Lower lobe of right lung (tissue), 2 donors: ENCODE data around the gene TPSG1. TPM values are rescaled to one million over a fixed set of nuclear protein-coding genes. Genes with fewer than 3 reads are reported as not detected.
"Not testable (repeated sequence)": the region's sequence is repeated elsewhere in the genome, so short reads cannot be mapped to it uniquely, and the experiment has no call there.

ENCODE experiments used
- ATAC-seq, 2 donors: fragments of 200-7000 bp; cut with Tn5 transposase; one replicate each; pipeline ENCODE4 v1.9.1; 2020 to 2022; ENCODE audit warnings: mild to moderate bottlenecking in 2 of 2, moderate library complexity in 2 of 2
- DNase-seq: peaks from one replicate; pipeline ENCODE4 v3.0.0-alpha.2; 2020
- H3K27ac ChIP-seq: fragments of 200-600 bp; one replicate; pipeline ENCODE4 v1.8.0; 2022
- H3K27me3 ChIP-seq: fragments of 200-600 bp; one replicate; pipeline ENCODE4 v1.8.0; 2022; ENCODE audit warnings: low read depth
- H3K36me3 ChIP-seq: fragments of 200-600 bp; one replicate; pipeline ENCODE4 v1.8.0; 2022; ENCODE audit warnings: mild to moderate bottlenecking
- H3K4me1 ChIP-seq: fragments of 200-600 bp; one replicate; pipeline ENCODE4 v1.8.0; 2022
- H3K4me3 ChIP-seq: fragments of 200-600 bp; one replicate; pipeline ENCODE4 v1.8.0; 2022; ENCODE audit warnings: mild to moderate bottlenecking
- H3K9me3 ChIP-seq: fragments of 200-600 bp; one replicate; pipeline ENCODE4 v1.8.0; 2022
- intact Hi-C: fragments of 100-400 bp; cut with DNase I; formaldehyde crosslinking; loops from one replicate; pipeline ENCODE4 v1.11.0; 2022
- total RNA-seq: library from RNA; stranded (reverse); fragmentation: NEBNext Ultra II Directional; extraction: Animal tissue kit (Norgen Biotek cat#: 25700); gene quantifications from one replicate; pipeline ENCODE4 v1.2.1, GENCODE V29; 2021
- TF ChIP-seq, protein P1 (sequence below): fragments of 200-600 bp; IDR thresholded peaks from one replicate; pipeline ENCODE4 v1.8.0; 2022; ENCODE audit warnings: antibody characterized with exemption, mild to moderate bottlenecking
- donor health status: DM: no; HTN: yes; CAD: no; lungs with severe emphysema.

TPSG1 gene
- total RNA-seq, 1 donor from 2014 or later, result 2.9 TPM

GRCh38 chr16:1258225-1258600 is 33.1 kb upstream of the TPSG1 start:
- no peaks in the 10 kb centered on the region for H3K9me3 ChIP-seq
- H3K4me1 ChIP-seq, result no peaks in the 10 kb centered on the region
- no peak overlapping the region for H3K4me3 ChIP-seq
- intact Hi-C loops, result no loop called here
- ATAC-seq (no peak), DNase-seq (no peak)
- H3K27me3 ChIP-seq, result peaks cover 54% of the 10 kb centered on the region
- no peak overlapping the region for H3K27ac ChIP-seq
- TF ChIP-seq, protein P1, sequence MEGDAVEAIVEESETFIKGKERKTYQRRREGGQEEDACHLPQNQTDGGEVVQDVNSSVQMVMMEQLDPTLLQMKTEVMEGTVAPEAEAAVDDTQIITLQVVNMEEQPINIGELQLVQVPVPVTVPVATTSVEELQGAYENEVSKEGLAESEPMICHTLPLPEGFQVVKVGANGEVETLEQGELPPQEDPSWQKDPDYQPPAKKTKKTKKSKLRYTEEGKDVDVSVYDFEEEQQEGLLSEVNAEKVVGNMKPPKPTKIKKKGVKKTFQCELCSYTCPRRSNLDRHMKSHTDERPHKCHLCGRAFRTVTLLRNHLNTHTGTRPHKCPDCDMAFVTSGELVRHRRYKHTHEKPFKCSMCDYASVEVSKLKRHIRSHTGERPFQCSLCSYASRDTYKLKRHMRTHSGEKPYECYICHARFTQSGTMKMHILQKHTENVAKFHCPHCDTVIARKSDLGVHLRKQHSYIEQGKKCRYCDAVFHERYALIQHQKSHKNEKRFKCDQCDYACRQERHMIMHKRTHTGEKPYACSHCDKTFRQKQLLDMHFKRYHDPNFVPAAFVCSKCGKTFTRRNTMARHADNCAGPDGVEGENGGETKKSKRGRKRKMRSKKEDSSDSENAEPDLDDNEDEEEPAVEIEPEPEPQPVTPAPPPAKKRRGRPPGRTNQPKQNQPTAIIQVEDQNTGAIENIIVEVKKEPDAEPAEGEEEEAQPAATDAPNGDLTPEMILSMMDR, result no peak
- no peaks in the 10 kb centered on the region for H3K36me3 ChIP-seq

DNA sequence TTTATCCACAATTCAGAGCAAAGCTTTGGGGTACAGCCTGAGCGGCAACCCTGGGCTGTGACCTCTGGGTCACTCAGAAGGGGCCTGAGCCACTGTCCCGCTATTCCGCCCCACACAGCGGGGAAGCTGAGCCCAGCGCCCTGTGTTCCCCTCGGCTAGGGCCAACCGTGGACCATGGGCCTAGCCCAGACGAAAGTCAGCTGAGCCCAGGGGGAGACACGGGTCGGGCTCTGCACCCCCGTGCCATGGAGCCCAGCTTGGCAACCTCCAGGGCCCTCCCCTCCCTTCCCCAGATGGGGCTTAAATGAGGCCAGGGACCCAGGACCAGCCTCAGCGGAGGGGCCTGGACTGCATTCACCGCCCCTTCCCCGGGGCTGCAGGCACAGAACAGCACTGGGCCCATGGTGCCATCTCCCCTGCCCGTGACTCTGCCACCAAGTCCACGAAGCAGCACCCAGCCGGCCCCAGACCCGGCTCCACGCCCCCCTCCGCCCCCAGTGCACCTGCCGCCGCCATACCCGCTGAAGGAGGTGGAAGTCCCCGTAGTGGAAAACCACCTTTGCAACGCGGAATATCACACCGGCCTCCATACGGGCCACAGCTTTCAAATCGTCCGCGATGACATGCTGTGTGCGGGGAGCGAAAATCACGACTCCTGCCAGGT is 32.6 kb upstream of the TPSG1 start:
- H3K36me3 ChIP-seq, result no peaks in the 10 kb centered on the region
- no peaks in the 10 kb centered on the region for H3K4me1 ChIP-seq
- peaks cover 49% of the 10 kb centered on the region for H3K27me3 ChIP-seq
- no peak for ATAC-seq
- H3K4me3 ChIP-seq, result no peak overlapping the region
- TF ChIP-seq, protein P1, result no peak
- H3K9me3 ChIP-seq, result no peaks in the 10 kb centered on the region
- no peak overlapping the region for H3K27ac ChIP-seq
- intact Hi-C loops, result no loop called here
- no peak for DNase-seq

DNA sequence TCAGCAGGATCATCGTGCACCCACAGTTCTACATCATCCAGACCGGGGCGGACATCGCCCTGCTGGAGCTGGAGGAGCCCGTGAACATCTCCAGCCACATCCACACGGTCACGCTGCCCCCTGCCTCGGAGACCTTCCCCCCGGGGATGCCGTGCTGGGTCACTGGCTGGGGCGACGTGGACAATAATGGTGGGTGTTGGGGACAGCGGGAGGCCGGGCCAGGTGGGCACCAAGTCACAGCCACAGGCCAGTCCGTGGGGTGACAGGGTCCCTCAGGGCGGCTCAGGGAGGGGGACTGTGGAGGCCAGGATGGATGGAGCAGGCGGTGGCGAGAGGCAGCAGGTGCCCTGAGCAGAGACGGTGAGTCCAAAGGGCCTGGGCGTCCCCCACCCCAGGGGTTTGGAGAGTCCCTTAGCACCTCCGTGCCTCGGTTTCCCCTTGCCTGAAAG is 31.8 kb upstream of the TPSG1 start:
- no peak overlapping the region for H3K4me3 ChIP-seq
- H3K36me3 ChIP-seq, result no peaks in the 10 kb centered on the region
- peak in 1 of 2 donors; percentile 4 for ATAC-seq
- H3K9me3 ChIP-seq, result no peaks in the 10 kb centered on the region
- TF ChIP-seq, protein P1, result no peak
- H3K27ac ChIP-seq, result no peak overlapping the region
- no peaks in the 10 kb centered on the region for H3K4me1 ChIP-seq
- intact Hi-C loops, result no loop called here
- H3K27me3 ChIP-seq, result peaks cover 42% of the 10 kb centered on the region
- no peak for DNase-seq

DNA sequence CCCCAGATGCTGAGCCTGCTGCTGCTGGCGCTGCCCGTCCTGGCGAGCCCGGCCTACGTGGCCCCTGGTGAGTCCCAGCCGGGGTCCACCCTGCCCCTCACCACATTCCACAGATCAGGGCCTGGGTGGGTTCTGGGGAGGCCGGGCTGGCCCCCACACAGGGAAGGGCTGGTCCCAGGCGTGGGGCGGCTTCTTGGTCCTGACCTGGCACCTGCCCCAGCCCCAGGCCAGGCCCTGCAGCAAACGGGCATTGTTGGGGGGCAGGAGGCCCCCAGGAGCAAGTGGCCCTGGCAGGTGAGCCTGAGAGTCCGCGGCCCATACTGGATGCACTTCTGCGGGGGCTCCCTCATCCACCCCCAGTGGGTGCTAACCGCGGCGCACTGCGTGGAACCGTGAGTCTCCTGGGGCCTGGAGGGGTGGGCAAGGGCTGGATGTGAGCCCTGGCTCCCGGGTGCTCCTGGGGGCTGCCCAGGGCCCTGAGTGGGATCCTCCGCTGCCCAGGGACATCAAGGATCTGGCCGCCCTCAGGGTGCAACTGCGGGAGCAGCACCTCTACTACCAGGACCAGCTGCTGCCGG is 31.3 kb upstream of the TPSG1 start:
- H3K36me3 ChIP-seq, intact Hi-C loops, H3K9me3 ChIP-seq, H3K27ac ChIP-seq, H3K4me3 ChIP-seq, H3K4me1 ChIP-seq: not testable (repeated sequence)
- peaks cover 37% of the 10 kb centered on the region for H3K27me3 ChIP-seq
- DNase-seq, result peak; percentile 41
- ATAC-seq, result peak in 1 of 2 donors; percentile 11

DNA sequence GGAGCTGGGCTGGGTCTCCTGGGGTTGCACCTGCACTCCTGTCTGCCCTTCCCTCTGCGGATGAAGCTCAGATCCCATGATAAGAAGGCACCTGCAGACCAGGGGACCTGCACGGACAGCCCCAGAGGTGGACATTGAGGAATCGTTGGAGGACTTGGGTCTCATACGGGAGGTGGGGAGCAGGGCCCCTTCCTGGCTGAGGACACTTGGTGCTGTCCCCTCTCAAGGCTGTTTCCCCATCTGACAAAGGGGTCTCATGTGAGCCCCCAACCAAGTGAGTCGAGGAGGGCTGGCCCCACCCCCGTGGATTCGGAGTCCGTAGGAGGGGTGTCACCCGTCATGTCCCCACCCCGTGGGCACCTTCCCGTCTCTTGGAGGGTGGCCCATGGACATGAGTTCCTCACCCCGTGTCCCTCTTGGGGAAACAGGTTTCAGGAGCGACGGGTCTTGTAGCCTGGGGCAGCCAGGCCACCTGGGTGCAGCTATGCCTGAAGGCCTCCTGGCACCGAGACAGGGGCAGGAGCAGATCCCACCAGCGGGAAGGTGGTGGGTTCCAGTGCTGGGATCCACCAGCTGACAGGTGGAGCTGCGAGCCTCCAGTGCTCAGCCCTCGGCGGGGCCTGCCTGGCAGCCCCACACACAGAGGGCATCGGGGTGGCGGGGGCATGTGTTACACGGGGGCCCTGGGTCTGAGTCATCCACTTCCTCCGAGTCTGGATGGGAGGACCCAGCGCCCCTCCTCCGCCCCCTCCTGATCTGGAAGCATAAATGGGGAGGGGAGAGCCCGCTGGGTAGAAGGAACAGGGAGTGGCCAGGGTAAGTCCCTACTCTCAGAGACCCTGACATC is 30.4 kb upstream of the TPSG1 start, which contains the start of gene TPSD1:
Gene TPSD1, plus strand, starts transcription at position 794 of the 847 bp plus-strand sequence. CDS start 212 bp downstream, outside the sequence.
- ATAC-seq (peak; percentile 9 to 27), DNase-seq (peak; percentile 42)
- H3K36me3 ChIP-seq, H3K4me3 ChIP-seq, intact Hi-C loops, H3K9me3 ChIP-seq, H3K4me1 ChIP-seq, H3K27ac ChIP-seq: not testable (repeated sequence)
- H3K27me3 ChIP-seq, result peaks cover 30% of the 10 kb centered on the region

DNA sequence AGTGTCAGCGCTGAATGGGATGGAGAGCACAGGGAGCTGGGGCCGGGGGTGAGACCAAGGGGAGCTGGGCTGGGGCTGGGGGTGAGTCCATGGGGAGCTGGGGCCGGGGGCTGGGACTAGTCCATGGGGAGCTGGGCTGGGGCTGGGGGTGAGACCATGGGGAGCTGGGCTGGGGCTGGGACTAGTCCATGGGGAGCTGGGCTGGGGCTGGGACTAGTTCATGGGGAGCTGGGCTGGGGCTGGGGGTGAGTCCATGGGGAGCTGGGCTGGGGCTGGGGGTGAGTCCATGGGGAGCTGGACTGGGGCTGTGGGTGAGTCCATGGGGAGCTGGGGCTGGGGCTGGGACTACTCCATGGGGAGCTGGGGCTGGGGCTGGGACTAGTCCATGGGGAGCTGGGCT is 29.8 kb upstream of the TPSG1 start:
- DNase-seq, intact Hi-C loops, H3K9me3 ChIP-seq, H3K27ac ChIP-seq, H3K36me3 ChIP-seq, ATAC-seq, H3K4me3 ChIP-seq, H3K4me1 ChIP-seq: not testable (repeated sequence)
- peaks cover 23% of the 10 kb centered on the region for H3K27me3 ChIP-seq

GRCh38 chr16:1253701-1254364 is 28.8 kb upstream of the TPSG1 start:
- H3K9me3 ChIP-seq, DNase-seq, H3K36me3 ChIP-seq, ATAC-seq, H3K4me3 ChIP-seq, H3K27ac ChIP-seq, intact Hi-C loops, H3K4me1 ChIP-seq: not testable (repeated sequence)
- H3K27me3 ChIP-seq, result peaks cover 13% of the 10 kb centered on the region

DNA sequence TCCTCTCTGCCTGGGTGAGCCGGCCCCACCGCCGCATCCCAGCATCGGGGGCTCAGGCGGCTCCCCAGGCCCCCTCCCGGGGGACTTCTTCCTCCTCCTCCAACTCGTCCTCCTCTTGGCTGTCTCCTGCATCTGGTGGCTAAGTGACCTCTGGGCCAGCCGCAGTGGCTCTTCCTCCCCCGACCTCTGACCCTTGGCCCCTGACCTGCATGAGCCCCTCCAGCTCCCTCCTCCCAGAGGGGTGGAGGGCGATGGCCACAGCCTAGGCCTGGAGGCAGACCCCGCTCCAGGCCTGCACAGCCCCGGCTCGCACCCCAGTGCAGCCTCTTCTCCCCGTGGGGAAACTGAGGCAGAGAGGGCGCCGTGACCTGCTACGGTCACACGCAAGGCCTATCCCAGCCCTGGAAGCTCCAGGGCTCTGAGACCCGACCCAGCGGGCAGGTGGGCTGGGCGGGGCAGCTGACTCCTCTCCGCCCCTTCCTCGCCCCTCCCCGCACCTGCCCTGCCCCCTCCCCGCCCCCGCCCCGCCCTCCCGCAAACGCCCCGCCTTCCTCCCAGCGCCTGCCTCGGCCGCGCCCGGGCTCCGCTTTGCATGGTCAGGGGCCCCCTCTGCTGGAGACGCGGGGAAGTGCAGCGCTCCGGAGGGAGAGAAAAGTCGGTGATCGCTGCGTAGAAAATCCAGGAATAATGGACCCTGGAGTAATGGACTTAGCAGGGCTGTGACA is 24.1 kb upstream of the TPSG1 start:
- H3K4me1 ChIP-seq, H3K27ac ChIP-seq, H3K4me3 ChIP-seq, intact Hi-C loops, H3K36me3 ChIP-seq, DNase-seq, H3K9me3 ChIP-seq: not testable (repeated sequence)
- peak; percentile 79 to 84 for ATAC-seq
- peaks cover 14% of the 10 kb centered on the region for H3K27me3 ChIP-seq

DNA sequence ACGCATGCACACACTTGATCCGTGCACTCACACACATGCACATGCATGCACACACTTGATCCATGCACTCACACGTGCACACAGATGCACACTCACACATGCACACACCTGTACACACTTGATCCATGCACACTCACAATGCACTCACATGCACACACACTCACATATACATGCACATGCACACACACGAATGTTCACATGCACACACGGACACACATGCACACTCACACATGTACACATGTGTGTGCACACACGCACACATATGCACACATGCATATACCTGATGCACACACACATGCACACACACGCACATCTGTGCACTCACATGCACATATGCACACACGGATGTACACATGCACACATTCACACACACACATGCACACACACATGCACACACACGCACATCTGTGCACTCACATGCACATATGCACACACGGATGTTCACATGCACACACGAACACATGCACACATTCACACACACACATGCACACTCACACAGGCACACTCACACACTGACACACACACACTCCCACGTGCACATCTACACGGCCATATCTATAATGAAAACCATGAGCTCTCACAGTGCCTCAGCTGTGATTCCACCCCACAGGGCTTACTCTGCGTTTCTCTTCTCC is 23.0 kb upstream of the TPSG1 start:
- H3K4me3 ChIP-seq, DNase-seq, ATAC-seq, H3K36me3 ChIP-seq, intact Hi-C loops, H3K4me1 ChIP-seq, H3K27ac ChIP-seq, H3K9me3 ChIP-seq: not testable (repeated sequence)
- peaks cover 14% of the 10 kb centered on the region for H3K27me3 ChIP-seq
